Neuron (in vitro differentiated cells): ENCODE measurements around the gene ZYX.

Experiments used
- H2AFZ ChIP-seq: one replicate; pipeline ENCODE4 v1.6.1; 2013; ENCODE audit warnings: low read depth, mild to moderate bottlenecking, inconsistent platforms, low read length, moderate library complexity
- H3K27me3 ChIP-seq: one replicate; pipeline ENCODE4 v1.6.1; 2013; ENCODE audit warnings: low read length; ENCODE audit not compliant: insufficient read depth
- H3K36me3 ChIP-seq: one replicate; pipeline ENCODE4 v1.6.1; 2013; ENCODE audit warnings: low read length; ENCODE audit not compliant: insufficient read depth
- H3K4me1 ChIP-seq: one replicate; pipeline ENCODE4 v1.6.1; 2013; ENCODE audit warnings: low read length; ENCODE audit not compliant: insufficient read depth
- H3K4me3 ChIP-seq: 2 replicates; pipeline ENCODE4 v1.5.1; 2013; ENCODE audit warnings: mild to moderate bottlenecking, low read length, moderate library complexity
- H3K9me3 ChIP-seq: one replicate; pipeline ENCODE4 v1.6.1; 2013; ENCODE audit warnings: low read length

The ZYX gene

GRCh38 chr7:143433759-143434158 is 52.6 kb downstream of the ZYX start:
- H3K27me3 ChIP-seq = no peaks in the 10 kb centered on the region
- H3K9me3 ChIP-seq = no peaks in the 10 kb centered on the region
- H3K4me3 ChIP-seq = no peak overlapping the region
- H3K36me3 ChIP-seq = no peaks in the 10 kb centered on the region
- H3K4me1 ChIP-seq = no peaks in the 10 kb centered on the region
- H2AFZ ChIP-seq = no peak overlapping the region

- no peaks in the 10 kb centered on the region for H3K4me1 ChIP-seq
- H3K9me3 ChIP-seq = no peaks in the 10 kb centered on the region
- H3K4me3 ChIP-seq = no peak overlapping the region
- no peak overlapping the region for H2AFZ ChIP-seq
- H3K36me3 ChIP-seq = no peaks in the 10 kb centered on the region
- no peaks in the 10 kb centered on the region for H3K27me3 ChIP-seq
Observed at GRCh38 chr7:143434660-143435059, 53.5 kb downstream of the ZYX start.

- H3K36me3 ChIP-seq = no peaks in the 10 kb centered on the region
- no peak overlapping the region for H2AFZ ChIP-seq
- no peaks in the 10 kb centered on the region for H3K4me1 ChIP-seq
- H3K27me3 ChIP-seq = no peaks in the 10 kb centered on the region
- no peaks in the 10 kb centered on the region for H3K9me3 ChIP-seq
- no peak overlapping the region for H3K4me3 ChIP-seq
Observed at GRCh38 chr7:143435266-143435665, 54.1 kb downstream of the ZYX start.

GRCh38 chr7:143436325-143436946 is 55.3 kb downstream of the ZYX start:
- no peak overlapping the region for H2AFZ ChIP-seq
- H3K36me3 ChIP-seq = no peaks in the 10 kb centered on the region
- H3K9me3 ChIP-seq = no peaks in the 10 kb centered on the region
- no peak overlapping the region for H3K4me3 ChIP-seq
- H3K27me3 ChIP-seq = peaks cover 1% of the 10 kb centered on the region
- H3K4me1 ChIP-seq = no peaks in the 10 kb centered on the region

- peaks cover 2% of the 10 kb centered on the region for H3K27me3 ChIP-seq
- no peak overlapping the region for H3K4me3 ChIP-seq
Observed at GRCh38 chr7:143437578-143437977, 56.4 kb downstream of the ZYX start.

GRCh38 chr7:143439866-143440265 is 58.7 kb downstream of the ZYX start:
- Histone ChIP-seq H3K27me3 (peaks cover 2% of the 10 kb centered on the region), H3K4me3 (no peak overlapping the region), H3K4me1 (no peaks in the 10 kb centered on the region), H3K36me3 (no peaks in the 10 kb centered on the region), H2AFZ (no peak overlapping the region), H3K9me3 (no peaks in the 10 kb centered on the region)

More at GRCh38 chr7:143437578-143437977, 56.4 kb downstream of the ZYX start:
- Histone ChIP-seq H3K9me3 (no peaks in the 10 kb centered on the region), H3K36me3 (no peaks in the 10 kb centered on the region), H3K4me1 (no peaks in the 10 kb centered on the region), H2AFZ (no peak overlapping the region)
